Hepatocyte (in vitro differentiated cells): ENCODE results near the gene GALNT17.
"Not testable (repeated sequence)": the region's sequence is repeated elsewhere in the genome, so short reads cannot be mapped to it uniquely, and the experiment has no call there.

Source experiments
- CTCF ChIP-seq: fragments of 200-600 bp; sonication (generic); IDR thresholded peaks from 2 replicates; pipeline ENCODE4 v1.5.1; 2016; ENCODE audit warnings: antibody characterized with exemption, mild to moderate bottlenecking; ENCODE audit not compliant: poor library complexity
- EZH2 ChIP-seq: fragments of 200-600 bp; sonication (generic); IDR thresholded peaks from 2 replicates; pipeline ENCODE4 v1.6.1; 2016; ENCODE audit warnings: antibody characterized with exemption, mild to moderate bottlenecking, borderline replicate concordance

- TF ChIP-seq CTCF, EZH2: not testable (repeated sequence)
Observed at GRCh38 chr7:71635849-71636248, 503.9 kb downstream of the GALNT17 start.
